ENCODE measurements around the gene KIAA1958.

KIAA1958 gene

DNA sequence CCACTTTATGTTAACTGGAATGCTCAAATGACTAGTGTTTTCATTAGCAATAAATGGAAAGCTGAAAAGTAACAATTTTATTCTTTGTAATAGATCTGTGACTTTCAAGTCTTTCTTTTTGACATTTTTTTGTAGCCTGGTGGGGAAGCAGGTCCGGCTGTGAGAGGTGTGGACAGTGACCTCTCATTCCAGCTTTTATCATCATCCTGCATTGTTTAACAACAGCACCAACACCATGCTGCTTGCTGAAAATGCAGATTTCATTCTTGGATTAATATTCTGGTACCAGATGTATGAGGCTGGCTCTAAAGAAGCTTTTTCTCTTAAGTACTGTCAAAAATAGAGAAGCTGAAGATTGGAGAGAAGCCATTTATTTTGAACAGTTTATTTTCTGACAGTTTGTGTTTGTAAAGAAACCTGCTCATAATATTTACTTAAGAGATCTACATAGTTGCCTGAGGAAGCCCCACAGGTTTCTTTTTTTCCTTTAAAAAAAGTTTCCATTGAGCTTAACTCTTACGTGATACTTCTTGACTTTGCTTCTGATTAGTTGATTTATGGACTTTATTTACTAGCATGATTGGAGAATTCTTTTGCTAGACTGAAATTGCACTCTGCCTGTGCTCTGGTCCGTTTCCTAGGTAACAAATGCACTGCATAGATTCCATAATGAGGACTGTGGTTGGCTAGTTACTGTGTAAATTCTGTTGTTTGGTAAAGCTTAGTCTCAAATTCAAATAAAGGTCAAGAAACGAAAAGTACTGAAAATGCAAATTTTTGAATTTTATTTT, 3.4 kb downstream of the KIAA1958 start:
- no peak overlapping the region for H3K9ac ChIP-seq (ENCODE audit: low read length)
- H3K27ac ChIP-seq (ENCODE audit: low read length), result no peak overlapping the region
- no peaks in the 10 kb centered on the region for H3K27me3 ChIP-seq (ENCODE audit: low read depth, low read length)
- 0 out of 2 replicates have a peak, but pooled peaks cover 5% of the 10 kb centered on the region for H4K20me1 ChIP-seq (ENCODE audit: insufficient read depth, low read length)
- no peak overlapping the region for H2AFZ ChIP-seq (ENCODE audit: low read depth, low read length)
- no peak for TF ChIP-seq EZH2phosphoT487 (IDR thresholded peaks at IDR 0.05; ENCODE audit: low read depth)
- TF ChIP-seq, protein P1, sequence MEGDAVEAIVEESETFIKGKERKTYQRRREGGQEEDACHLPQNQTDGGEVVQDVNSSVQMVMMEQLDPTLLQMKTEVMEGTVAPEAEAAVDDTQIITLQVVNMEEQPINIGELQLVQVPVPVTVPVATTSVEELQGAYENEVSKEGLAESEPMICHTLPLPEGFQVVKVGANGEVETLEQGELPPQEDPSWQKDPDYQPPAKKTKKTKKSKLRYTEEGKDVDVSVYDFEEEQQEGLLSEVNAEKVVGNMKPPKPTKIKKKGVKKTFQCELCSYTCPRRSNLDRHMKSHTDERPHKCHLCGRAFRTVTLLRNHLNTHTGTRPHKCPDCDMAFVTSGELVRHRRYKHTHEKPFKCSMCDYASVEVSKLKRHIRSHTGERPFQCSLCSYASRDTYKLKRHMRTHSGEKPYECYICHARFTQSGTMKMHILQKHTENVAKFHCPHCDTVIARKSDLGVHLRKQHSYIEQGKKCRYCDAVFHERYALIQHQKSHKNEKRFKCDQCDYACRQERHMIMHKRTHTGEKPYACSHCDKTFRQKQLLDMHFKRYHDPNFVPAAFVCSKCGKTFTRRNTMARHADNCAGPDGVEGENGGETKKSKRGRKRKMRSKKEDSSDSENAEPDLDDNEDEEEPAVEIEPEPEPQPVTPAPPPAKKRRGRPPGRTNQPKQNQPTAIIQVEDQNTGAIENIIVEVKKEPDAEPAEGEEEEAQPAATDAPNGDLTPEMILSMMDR (IDR thresholded peaks at IDR 0.05; ENCODE audit: low read depth, low read length), result no peak
- H3K4me3 ChIP-seq (ENCODE audit: low read length), result no peak overlapping the region
- peaks cover 12% of the 10 kb centered on the region for H3K4me1 ChIP-seq (ENCODE audit: low read length)
- peaks cover 75% of the 10 kb centered on the region for H3K79me2 ChIP-seq (ENCODE audit: low read length)
- peaks cover 26% of the 10 kb centered on the region for H3K36me3 ChIP-seq (replicated peaks; ENCODE audit: low read depth, low read length)
- no peak overlapping the region for H3K4me2 ChIP-seq (ENCODE audit: low read length)
- peaks cover 12% of the 10 kb centered on the region; the same call in 1 of the 2 replicates for H3K9me3 ChIP-seq (ENCODE audit: insufficient read depth, low read length)

DNA sequence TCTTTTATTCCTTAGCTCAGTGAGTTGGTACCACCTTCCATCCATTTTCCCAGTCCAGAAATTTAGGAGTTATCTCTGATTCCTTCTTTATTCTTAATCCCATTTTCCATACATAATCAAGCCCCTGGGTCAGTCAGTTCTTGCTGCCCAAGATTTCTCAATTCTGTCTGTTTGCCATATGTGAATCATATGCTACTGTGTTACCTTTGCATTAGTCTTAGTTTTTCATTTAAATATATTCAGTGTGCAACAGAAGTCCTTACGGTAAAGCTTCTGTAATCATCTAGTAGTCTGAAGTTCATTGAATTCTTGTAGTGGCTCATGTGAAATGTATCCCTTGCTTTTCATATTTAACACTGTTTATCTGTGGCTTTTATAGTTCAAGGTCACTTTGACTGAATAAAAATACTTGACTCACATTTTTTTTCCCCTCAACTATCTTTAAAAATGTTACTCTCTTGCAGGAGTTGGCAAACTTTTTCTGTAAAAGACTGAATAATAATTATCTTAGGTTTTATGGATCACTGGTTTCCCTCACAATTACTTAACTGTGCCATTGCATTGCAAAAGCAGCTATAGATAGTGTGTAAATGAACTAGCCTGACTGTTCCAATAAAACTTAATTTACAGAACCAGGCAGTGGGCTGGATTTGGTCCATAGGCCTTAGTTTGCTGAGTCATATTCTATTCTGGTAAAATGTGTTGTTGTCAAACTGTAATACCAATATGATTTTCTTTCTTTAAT, 6.9 kb downstream of the KIAA1958 start:
- H3K27me3 ChIP-seq (ENCODE audit: low read depth, low read length), result no peaks in the 10 kb centered on the region
- no peak overlapping the region for H3K4me2 ChIP-seq (ENCODE audit: low read length)

DNA sequence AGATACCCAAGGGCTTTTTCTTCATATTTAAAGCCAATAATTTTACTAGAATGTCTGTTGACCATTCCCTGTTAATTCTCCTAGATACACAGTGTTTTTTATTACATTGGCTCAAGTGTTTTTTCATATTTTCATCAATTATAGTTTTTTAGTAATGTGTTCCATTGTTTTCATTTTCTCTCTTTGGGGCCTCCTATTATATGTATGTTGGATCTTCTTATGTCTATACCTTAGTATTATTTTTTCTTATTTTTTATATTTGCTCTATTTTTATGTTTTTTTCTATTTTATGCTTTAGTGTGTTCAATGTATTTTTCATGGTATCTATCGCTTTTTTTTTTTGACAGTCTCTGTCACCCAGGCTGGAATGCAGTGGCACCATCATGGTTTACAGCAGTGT, 7.5 kb downstream of the KIAA1958 start:
- no peak overlapping the region for H3K27ac ChIP-seq (ENCODE audit: low read length)
- 0 out of 2 replicates have a peak, but pooled peaks cover 3% of the 10 kb centered on the region for H4K20me1 ChIP-seq (ENCODE audit: insufficient read depth, low read length)
- H3K9ac ChIP-seq (ENCODE audit: low read length), result no peak overlapping the region
- no peak for TF ChIP-seq EZH2phosphoT487 (IDR thresholded peaks at IDR 0.05; ENCODE audit: low read depth)
- TF ChIP-seq, protein P1 (IDR thresholded peaks at IDR 0.05; ENCODE audit: low read depth, low read length), result no peak
- H3K4me2 ChIP-seq (ENCODE audit: low read length), result no peak overlapping the region
- no peaks in the 10 kb centered on the region for H3K4me1 ChIP-seq (ENCODE audit: low read length)
- H3K27me3 ChIP-seq (ENCODE audit: low read depth, low read length), result no peaks in the 10 kb centered on the region
- peaks cover 12% of the 10 kb centered on the region; the same call in 1 of the 2 replicates for H3K9me3 ChIP-seq (ENCODE audit: insufficient read depth, low read length)
- H2AFZ ChIP-seq (ENCODE audit: low read depth, low read length), result no peak overlapping the region
- peaks cover 32% of the 10 kb centered on the region for H3K36me3 ChIP-seq (replicated peaks; ENCODE audit: low read depth, low read length)
- H3K4me3 ChIP-seq (ENCODE audit: low read length), result no peak overlapping the region
- peaks cover 80% of the 10 kb centered on the region for H3K79me2 ChIP-seq (ENCODE audit: low read length)

More for the DNA sequence above, 6.9 kb downstream of the KIAA1958 start:
- Histone ChIP-seq H3K79me2 (ENCODE audit: low read length) (peaks cover 80% of the 10 kb centered on the region), H3K4me3 (ENCODE audit: low read length) (no peak overlapping the region), H3K36me3 (replicated peaks; ENCODE audit: low read depth, low read length) (peaks cover 32% of the 10 kb centered on the region), H3K9ac (ENCODE audit: low read length) (no peak overlapping the region), H3K27ac (ENCODE audit: low read length) (no peak overlapping the region), H3K4me1 (ENCODE audit: low read length) (no peaks in the 10 kb centered on the region; the same call in 1 of the 2 replicates), H3K9me3 (ENCODE audit: insufficient read depth, low read length) (peaks cover 12% of the 10 kb centered on the region; the same call in 1 of the 2 replicates), H2AFZ (ENCODE audit: low read depth, low read length) (no peak overlapping the region), H4K20me1 (ENCODE audit: insufficient read depth, low read length) (0 out of 2 replicates have a peak, but pooled peaks cover 5% of the 10 kb centered on the region)
- TF ChIP-seq EZH2phosphoT487 (IDR thresholded peaks at IDR 0.05; ENCODE audit: low read depth), result no peak
- TF ChIP-seq, protein P1 (IDR thresholded peaks at IDR 0.05; ENCODE audit: low read depth, low read length), result no peak

DNA sequence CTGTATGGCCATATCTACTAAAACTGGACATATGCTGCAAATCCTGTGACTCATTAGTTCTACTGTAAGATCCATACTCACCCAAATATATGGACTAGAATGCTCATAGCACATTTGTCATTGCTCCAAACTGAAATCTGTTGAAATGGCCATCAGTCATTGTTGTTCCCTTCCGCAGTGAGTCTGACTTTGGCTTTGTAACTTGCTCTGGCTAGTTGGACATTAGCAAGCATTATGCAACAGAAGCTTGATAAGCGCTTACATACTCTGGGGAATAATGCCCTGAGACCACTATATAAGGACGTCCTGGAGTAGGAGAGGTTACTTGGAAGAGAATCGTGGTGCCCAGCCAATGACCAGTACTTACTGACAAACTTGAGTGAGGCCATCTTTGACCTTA, 9.0 kb downstream of the KIAA1958 start:
- no peak overlapping the region for H3K9ac ChIP-seq (ENCODE audit: low read length)
- H3K4me2 ChIP-seq (ENCODE audit: low read length), result no peak overlapping the region
- TF ChIP-seq, protein P1 (IDR thresholded peaks at IDR 0.05; ENCODE audit: low read depth, low read length), result no peak
- no peak for TF ChIP-seq EZH2phosphoT487 (IDR thresholded peaks at IDR 0.05; ENCODE audit: low read depth)
- no peaks in the 10 kb centered on the region for H3K4me1 ChIP-seq (ENCODE audit: low read length)
- no peaks in the 10 kb centered on the region for H4K20me1 ChIP-seq (ENCODE audit: insufficient read depth, low read length)
- H3K4me3 ChIP-seq (ENCODE audit: low read length), result no peak overlapping the region
- peaks cover 32% of the 10 kb centered on the region for H3K36me3 ChIP-seq (replicated peaks; ENCODE audit: low read depth, low read length)
- no peaks in the 10 kb centered on the region for H3K27me3 ChIP-seq (ENCODE audit: low read depth, low read length)
- no peak overlapping the region for H3K27ac ChIP-seq (ENCODE audit: low read length)
- peaks cover 12% of the 10 kb centered on the region; the same call in 1 of the 2 replicates for H3K9me3 ChIP-seq (ENCODE audit: insufficient read depth, low read length)
- H3K79me2 ChIP-seq (ENCODE audit: low read length), result peaks cover 67% of the 10 kb centered on the region
- no peak overlapping the region for H2AFZ ChIP-seq (ENCODE audit: low read depth, low read length)

Data from OCI-LY3 (cell line).